WTC11 (cell line): ENCODE data around the gene OR8B4.
"Not testable (repeated sequence)": the region's sequence is repeated elsewhere in the genome, so short reads cannot be mapped to it uniquely, and the experiment has no call there.

ENCODE experiments used
- CBFB ChIP-seq: sonication (generic); formaldehyde crosslinking; IDR thresholded peaks from 2 replicates; pipeline ENCODE4 v1.8.1; 2022; ENCODE audit warnings: mild to moderate bottlenecking, low read depth, missing genetic modification reagents
- CTCF ChIP-seq: fragments of 200-600 bp; IDR thresholded peaks from 2 replicates; pipeline ENCODE4 v1.8.0; 2022; ENCODE audit warnings: antibody characterized with exemption
- ETV6 ChIP-seq: sonication (generic); formaldehyde crosslinking; IDR thresholded peaks from 2 replicates; pipeline ENCODE4 v1.8.1; 2022; ENCODE audit warnings: mild to moderate bottlenecking, missing genetic modification reagents
- JAZF1 ChIP-seq: fragments of 250-450 bp; sonication (Bioruptor Pico); IDR thresholded peaks from 2 replicates; pipeline ENCODE4 v1.9.0; 2021; ENCODE audit warnings: moderate library complexity, mild to moderate bottlenecking, inconsistent platforms
- PRRX2 ChIP-seq: fragments of 250-450 bp; sonication (Bioruptor Pico); IDR thresholded peaks from 2 replicates; pipeline ENCODE4 v1.8.0; 2021; ENCODE audit warnings: mild to moderate bottlenecking
- SP1 ChIP-seq: sonication (generic); formaldehyde crosslinking; conservative IDR thresholded peaks from 2 replicates; pipeline ENCODE4 v1.8.1; 2022; ENCODE audit warnings: missing genetic modification reagents
- USF1 ChIP-seq: sonication (generic); formaldehyde crosslinking; IDR thresholded peaks from 2 replicates; pipeline ENCODE4 v1.8.0; 2022; ENCODE audit warnings: mild to moderate bottlenecking, missing genetic modification reagents
- TF ChIP-seq, protein P1 (sequence below): sonication (generic); formaldehyde crosslinking; IDR thresholded peaks from 2 replicates; pipeline ENCODE4 v1.8.1; 2022; ENCODE audit warnings: mild to moderate bottlenecking, moderate library complexity, missing genetic modification reagents
- TF ChIP-seq, protein P2 (sequence below): sonication (generic); formaldehyde crosslinking; IDR thresholded peaks from 2 replicates; pipeline ENCODE4 v1.8.0; 2022; ENCODE audit warnings: mild to moderate bottlenecking, missing genetic modification reagents
- TF ChIP-seq, protein P3 (sequence below): sonication (generic); formaldehyde crosslinking; IDR thresholded peaks from 2 replicates; pipeline ENCODE4 v1.8.1; 2023; ENCODE audit warnings: mild to moderate bottlenecking, moderate library complexity, missing genetic modification reagents

DNA sequence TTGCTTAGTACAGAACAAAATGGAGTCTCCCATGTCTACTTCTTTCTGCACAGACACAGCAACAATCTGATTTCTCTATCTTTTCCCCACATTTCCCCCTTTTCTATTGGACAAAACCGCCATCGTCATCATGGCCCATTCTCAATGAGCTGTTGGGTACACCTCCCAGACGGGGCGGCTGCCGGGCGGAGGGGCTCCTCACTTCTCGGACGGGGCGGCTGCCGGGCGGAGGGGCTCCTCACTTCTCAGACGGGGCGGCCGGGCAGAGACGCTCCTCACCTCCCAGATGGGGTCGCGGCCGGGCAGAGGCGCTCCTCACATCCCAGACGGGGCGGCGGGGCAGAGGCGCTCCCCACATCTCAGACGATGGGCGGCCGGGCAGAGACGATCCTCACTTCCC, 21.5 kb downstream of the OR8B4 start:
- not testable (repeated sequence) for TF ChIP-seq CTCF; CBFB (CRISPR knock-in tag); SP1; ETV6; JAZF1; PRRX2 (CRISPR knock-in tag); USF1 (CRISPR knock-in tag)
- TF ChIP-seq, protein P1, sequence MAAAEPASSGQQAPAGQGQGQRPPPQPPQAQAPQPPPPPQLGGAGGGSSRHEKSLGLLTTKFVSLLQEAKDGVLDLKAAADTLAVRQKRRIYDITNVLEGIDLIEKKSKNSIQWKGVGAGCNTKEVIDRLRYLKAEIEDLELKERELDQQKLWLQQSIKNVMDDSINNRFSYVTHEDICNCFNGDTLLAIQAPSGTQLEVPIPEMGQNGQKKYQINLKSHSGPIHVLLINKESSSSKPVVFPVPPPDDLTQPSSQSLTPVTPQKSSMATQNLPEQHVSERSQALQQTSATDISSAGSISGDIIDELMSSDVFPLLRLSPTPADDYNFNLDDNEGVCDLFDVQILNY (CRISPR knock-in tag) = not testable (repeated sequence)
- TF ChIP-seq, protein P2, sequence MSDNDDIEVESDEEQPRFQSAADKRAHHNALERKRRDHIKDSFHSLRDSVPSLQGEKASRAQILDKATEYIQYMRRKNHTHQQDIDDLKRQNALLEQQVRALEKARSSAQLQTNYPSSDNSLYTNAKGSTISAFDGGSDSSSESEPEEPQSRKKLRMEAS = not testable (repeated sequence)
- TF ChIP-seq, protein P3, sequence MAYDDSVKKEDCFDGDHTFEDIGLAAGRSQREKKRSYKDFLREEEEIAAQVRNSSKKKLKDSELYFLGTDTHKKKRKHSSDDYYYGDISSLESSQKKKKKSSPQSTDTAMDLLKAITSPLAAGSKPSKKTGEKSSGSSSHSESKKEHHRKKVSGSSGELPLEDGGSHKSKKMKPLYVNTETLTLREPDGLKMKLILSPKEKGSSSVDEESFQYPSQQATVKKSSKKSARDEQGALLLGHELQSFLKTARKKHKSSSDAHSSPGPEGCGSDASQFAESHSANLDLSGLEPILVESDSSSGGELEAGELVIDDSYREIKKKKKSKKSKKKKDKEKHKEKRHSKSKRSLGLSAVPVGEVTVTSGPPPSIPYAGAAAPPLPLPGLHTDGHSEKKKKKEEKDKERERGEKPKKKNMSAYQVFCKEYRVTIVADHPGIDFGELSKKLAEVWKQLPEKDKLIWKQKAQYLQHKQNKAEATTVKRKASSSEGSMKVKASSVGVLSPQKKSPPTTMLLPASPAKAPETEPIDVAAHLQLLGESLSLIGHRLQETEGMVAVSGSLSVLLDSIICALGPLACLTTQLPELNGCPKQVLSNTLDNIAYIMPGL (CRISPR knock-in tag) = not testable (repeated sequence)
